Skin epidermis (tissue), 12 donors: ENCODE data around the gene DLX5.

ENCODE experiments used
- H3K27ac ChIP-seq, 21 experiments: fragments of 200-600 bp; sonication (generic) in 11 of 21; one replicate each; pipeline ENCODE4 v1.5.0; 2020; ENCODE audit warnings: mild to moderate bottlenecking in 3 of 21, inconsistent platforms in 2 of 21, moderate library complexity in 2 of 21
- H3K4me3 ChIP-seq, 7 experiments: fragments of 200-600 bp; sonication (generic) in 2 of 7; one replicate each; pipeline ENCODE4 v1.5.0; 2020; ENCODE audit warnings: inconsistent platforms in 2 of 7, mild to moderate bottlenecking in 2 of 7, moderate library complexity in 1 of 7

DLX5 gene

GRCh38 chr7:96995406-96996110 is 29.1 kb downstream of the DLX5 start:
- H3K4me3 ChIP-seq: no peak overlapping the region
- H3K27ac ChIP-seq: no peak overlapping the region

GRCh38 chr7:96993980-96994379 is 30.7 kb downstream of the DLX5 start:
- Histone ChIP-seq H3K27ac (no peak overlapping the region), H3K4me3 (no peak overlapping the region)

- H3K4me3 ChIP-seq: no peak overlapping the region
- H3K27ac ChIP-seq: no peak overlapping the region
Measured at GRCh38 chr7:96993094-96993865, 31.4 kb downstream of the DLX5 start.

- H3K27ac ChIP-seq: no peak overlapping the region
Measured at GRCh38 chr7:96992192-96993005, 32.2 kb downstream of the DLX5 start.

GRCh38 chr7:96991546-96992191 is 33.0 kb downstream of the DLX5 start:
- no peak overlapping the region for H3K4me3 ChIP-seq
- H3K27ac ChIP-seq: no peak overlapping the region

More at GRCh38 chr7:96992192-96993005, 32.2 kb downstream of the DLX5 start:
- no peak overlapping the region for H3K4me3 ChIP-seq

- Histone ChIP-seq H3K27ac (no peak overlapping the region), H3K4me3 (no peak overlapping the region)
Measured at GRCh38 chr7:96989859-96990317, 34.7 kb downstream of the DLX5 start.

- Histone ChIP-seq H3K4me3 (no peak overlapping the region), H3K27ac (no peak overlapping the region)
Measured at GRCh38 chr7:96989241-96989858, 35.3 kb downstream of the DLX5 start.

- H3K27ac ChIP-seq: no peak overlapping the region
Measured at GRCh38 chr7:96987719-96988118, 36.9 kb downstream of the DLX5 start.

GRCh38 chr7:96986901-96987300 is 37.7 kb downstream of the DLX5 start:
- no peak overlapping the region for H3K4me3 ChIP-seq

More at GRCh38 chr7:96987719-96988118, 36.9 kb downstream of the DLX5 start:
- H3K4me3 ChIP-seq: no peak overlapping the region

GRCh38 chr7:96985992-96986391 is 38.6 kb downstream of the DLX5 start:
- H3K4me3 ChIP-seq: no peak overlapping the region
- no peak overlapping the region for H3K27ac ChIP-seq

More at GRCh38 chr7:96986901-96987300, 37.7 kb downstream of the DLX5 start:
- no peak overlapping the region for H3K27ac ChIP-seq

GRCh38 chr7:96982586-96982985 is 42.0 kb downstream of the DLX5 start:
- H3K4me3 ChIP-seq: no peak overlapping the region
- no peak overlapping the region for H3K27ac ChIP-seq

- Histone ChIP-seq H3K27ac (peak overlapping the region in 1 of 21 experiments; percentile 28), H3K4me3 (no peak overlapping the region)
Measured at GRCh38 chr7:96979551-96980276, 44.9 kb downstream of the DLX5 start.

- Histone ChIP-seq H3K27ac (no peak overlapping the region), H3K4me3 (no peak overlapping the region)
Measured at GRCh38 chr7:96977445-96977844, 47.2 kb downstream of the DLX5 start.

GRCh38 chr7:96976106-96976505 is 48.5 kb downstream of the DLX5 start:
- H3K27ac ChIP-seq: no peak overlapping the region
- no peak overlapping the region for H3K4me3 ChIP-seq

- H3K4me3 ChIP-seq: no peak overlapping the region
- H3K27ac ChIP-seq: no peak overlapping the region
Measured at GRCh38 chr7:96973986-96974385, 50.6 kb downstream of the DLX5 start.

GRCh38 chr7:96970739-96971138 is 53.9 kb downstream of the DLX5 start:
- H3K27ac ChIP-seq: no peak overlapping the region
- no peak overlapping the region for H3K4me3 ChIP-seq
